Measurements from ENCODE around the gene RIPPLY3. TPM values are rescaled to one million over a fixed set of nuclear protein-coding genes. Genes with fewer than 3 reads are reported as not detected.
"Not testable (repeated sequence)": the region's sequence is repeated elsewhere in the genome, so short reads cannot be mapped to it uniquely, and the experiment has no call there.

Gene RIPPLY3
- total RNA-seq, 1 experiment from 2014 or later, result 1.7 TPM

- H3K4me1 ChIP-seq (replicated peaks), result peaks cover 47% of the 10 kb centered on the region
- H3K27ac ChIP-seq, result peak overlapping the region; percentile 91
- DNase-seq (ENCODE audit: low read depth in 1 of 2, low spot score in 2 of 2), result peak; percentile 94 to 95
- no peaks in the 10 kb centered on the region for H3K9me3 ChIP-seq (replicated peaks)
- H3K36me3 ChIP-seq, result peaks cover 6% of the 10 kb centered on the region; the same call in 1 of the 2 replicates
- H3K4me3 ChIP-seq, result peak overlapping the region; percentile 79
- no peaks in the 10 kb centered on the region for H3K27me3 ChIP-seq (replicated peaks)
Observed at GRCh38 chr21:36989699-36990507, 16.6 kb upstream of the RIPPLY3 start.

DNA sequence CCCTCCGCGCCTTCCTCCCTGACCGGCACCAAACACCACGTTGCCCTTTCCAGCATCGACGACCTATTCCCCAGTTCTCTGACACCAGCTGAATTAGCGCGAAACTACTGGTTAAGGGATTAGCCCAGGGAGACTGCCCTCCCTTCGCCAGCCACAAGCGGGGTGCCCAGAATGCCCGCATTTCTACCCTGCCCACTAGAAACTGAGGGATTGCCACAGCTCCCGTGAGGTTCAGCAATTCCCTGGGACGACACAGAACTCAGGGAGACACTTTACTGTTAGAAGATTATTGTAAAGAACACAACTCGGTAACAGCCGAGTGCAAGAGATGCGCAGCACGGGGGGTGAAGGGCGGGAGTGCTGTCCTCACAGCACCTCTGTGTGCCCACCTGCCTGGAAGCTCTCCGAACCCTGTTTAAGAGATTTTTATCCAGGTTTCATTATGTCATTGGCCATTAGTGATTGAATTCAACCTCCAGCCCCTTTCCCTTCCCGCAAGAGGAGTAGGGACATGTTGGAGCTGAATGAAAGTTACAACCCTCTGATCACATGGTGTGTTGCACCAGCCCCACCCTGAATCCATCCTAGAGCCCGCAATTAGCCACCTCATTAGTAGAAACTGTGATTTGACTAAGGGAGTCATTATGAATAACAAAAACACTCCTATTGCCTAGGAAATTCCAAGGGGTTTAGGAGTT lies 15.8 kb upstream of the RIPPLY3 start:
- Histone ChIP-seq H3K27me3 (replicated peaks) (no peaks in the 10 kb centered on the region), H3K27ac (no peak overlapping the region; the same call in 1 of the 2 replicates), H3K4me3 (peak overlapping the region; percentile 79), H3K4me1 (replicated peaks) (peaks cover 47% of the 10 kb centered on the region), H3K36me3 (peaks cover 6% of the 10 kb centered on the region; the same call in 1 of the 2 replicates), H3K9me3 (replicated peaks) (no peaks in the 10 kb centered on the region)
- no peak for DNase-seq (ENCODE audit: low read depth in 1 of 2, low spot score in 2 of 2)

GRCh38 chr21:36992671-36993070 lies 13.8 kb upstream of the RIPPLY3 start:
- H3K27ac ChIP-seq, result no peak overlapping the region
- no peaks in the 10 kb centered on the region for H3K27me3 ChIP-seq (replicated peaks)
- no peaks in the 10 kb centered on the region for H3K9me3 ChIP-seq (replicated peaks)
- no peak for DNase-seq (ENCODE audit: low read depth in 1 of 2, low spot score in 2 of 2)
- H3K4me3 ChIP-seq, result no peak overlapping the region
- H3K36me3 ChIP-seq, result no peaks in the 10 kb centered on the region
- peaks cover 27% of the 10 kb centered on the region for H3K4me1 ChIP-seq (replicated peaks)

GRCh38 chr21:36994501-36995158 lies 11.9 kb upstream of the RIPPLY3 start:
- no peaks in the 10 kb centered on the region for H3K27me3 ChIP-seq (replicated peaks)
- H3K4me3 ChIP-seq, result no peak overlapping the region

GRCh38 chr21:36995285-36995684 lies 11.2 kb upstream of the RIPPLY3 start:
- not testable (repeated sequence) for H3K4me3 ChIP-seq; H3K36me3 ChIP-seq; H3K27ac ChIP-seq; DNase-seq (ENCODE audit: low read depth in 1 of 2, low spot score in 2 of 2); H3K27me3 ChIP-seq (replicated peaks); H3K4me1 ChIP-seq (replicated peaks); H3K9me3 ChIP-seq (replicated peaks)

More at GRCh38 chr21:36994501-36995158, 11.9 kb upstream of the RIPPLY3 start:
- Histone ChIP-seq H3K27ac (no peak overlapping the region), H3K36me3 (no peaks in the 10 kb centered on the region), H3K9me3 (replicated peaks) (no peaks in the 10 kb centered on the region), H3K4me1 (replicated peaks) (peaks cover 7% of the 10 kb centered on the region)
- no peak for DNase-seq (ENCODE audit: low read depth in 1 of 2, low spot score in 2 of 2)

- Histone ChIP-seq H3K27ac (no peak overlapping the region), H3K36me3 (no peaks in the 10 kb centered on the region), H3K4me1 (replicated peaks) (no peaks in the 10 kb centered on the region), H3K9me3 (replicated peaks) (no peaks in the 10 kb centered on the region), H3K4me3 (no peak overlapping the region), H3K27me3 (replicated peaks) (no peaks in the 10 kb centered on the region)
- DNase-seq (ENCODE audit: low read depth in 1 of 2, low spot score in 2 of 2), result no peak
Observed at GRCh38 chr21:36999131-36999898, 7.2 kb upstream of the RIPPLY3 start.

- Histone ChIP-seq H3K4me3 (no peak overlapping the region), H3K36me3 (no peaks in the 10 kb centered on the region), H3K4me1 (replicated peaks) (no peaks in the 10 kb centered on the region), H3K27me3 (replicated peaks) (no peaks in the 10 kb centered on the region), H3K9me3 (replicated peaks) (no peaks in the 10 kb centered on the region), H3K27ac (no peak overlapping the region)
- DNase-seq (ENCODE audit: low read depth in 1 of 2, low spot score in 2 of 2), result no peak
Observed at GRCh38 chr21:37000381-37000780, 6.1 kb upstream of the RIPPLY3 start.

DNA sequence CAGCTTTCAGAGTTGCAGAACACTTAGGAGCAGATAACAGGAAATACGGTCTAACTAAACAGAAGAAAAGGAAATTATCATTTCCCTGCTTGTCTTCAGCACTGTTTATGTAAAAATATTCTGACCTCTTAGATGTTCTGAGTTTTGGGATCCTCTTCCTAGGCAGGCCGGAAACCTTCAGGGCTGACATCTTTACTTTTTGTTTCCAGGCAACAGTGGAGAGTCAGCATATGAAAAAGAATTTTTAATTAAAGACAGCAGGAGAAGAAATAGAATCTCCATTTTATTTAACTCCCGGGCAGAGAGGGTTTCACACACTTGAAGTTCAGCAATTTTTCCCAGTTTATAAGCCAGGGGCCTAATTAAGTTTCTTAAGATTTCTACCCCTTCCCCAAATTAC lies 5.1 kb upstream of the RIPPLY3 start:
- H3K4me1 ChIP-seq (replicated peaks), result no peaks in the 10 kb centered on the region

DNA sequence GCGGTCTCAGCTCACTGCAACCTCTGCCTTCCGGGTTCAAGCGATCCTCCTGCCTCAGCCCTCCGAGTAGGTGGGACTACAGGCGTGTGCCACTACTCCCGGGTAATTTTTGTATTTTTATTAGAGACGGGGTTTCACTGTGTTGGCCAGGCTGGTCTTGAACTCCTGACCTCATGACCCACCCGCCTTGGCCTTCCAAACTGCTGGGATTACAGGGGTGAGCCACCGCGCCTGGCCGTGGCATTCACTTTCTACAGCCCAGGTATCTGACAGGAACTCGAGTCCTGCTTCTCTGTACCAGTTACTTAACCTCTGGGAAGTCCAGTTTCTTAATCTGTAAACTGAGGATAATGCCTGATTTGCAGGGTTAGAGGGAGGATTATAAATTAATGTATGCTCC lies 3.7 kb upstream of the RIPPLY3 start:
- H3K4me3 ChIP-seq; H3K27me3 ChIP-seq (replicated peaks); H3K36me3 ChIP-seq; H3K9me3 ChIP-seq (replicated peaks); H3K4me1 ChIP-seq (replicated peaks); DNase-seq (ENCODE audit: low read depth in 1 of 2, low spot score in 2 of 2); H3K27ac ChIP-seq: not testable (repeated sequence)

More for the DNA sequence above, 5.1 kb upstream of the RIPPLY3 start:
- DNase-seq (ENCODE audit: low read depth in 1 of 2, low spot score in 2 of 2), result no peak
- Histone ChIP-seq H3K36me3 (no peaks in the 10 kb centered on the region), H3K4me3 (no peak overlapping the region), H3K9me3 (replicated peaks) (no peaks in the 10 kb centered on the region), H3K27ac (no peak overlapping the region), H3K27me3 (replicated peaks) (no peaks in the 10 kb centered on the region)

DNA sequence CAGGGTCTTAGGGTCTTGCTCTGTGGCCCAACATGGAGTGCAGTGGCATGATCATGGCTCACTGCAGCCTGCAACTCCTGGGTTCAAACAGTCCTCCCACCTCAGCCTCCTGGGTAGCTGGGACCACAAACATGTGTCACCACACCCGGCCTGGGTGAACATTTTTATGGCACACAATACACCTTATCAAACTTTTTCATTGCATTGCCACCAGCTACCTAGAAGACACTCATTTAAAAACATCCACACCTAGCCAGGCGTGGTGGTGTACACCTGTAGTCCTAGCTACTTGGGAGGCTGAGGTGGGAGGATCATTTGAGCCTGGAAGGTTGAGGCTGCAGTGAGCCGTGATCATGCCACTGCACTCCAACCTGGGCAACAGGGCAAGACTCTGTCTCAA lies 2.6 kb upstream of the RIPPLY3 start:
- H3K27ac ChIP-seq; DNase-seq (ENCODE audit: low read depth in 1 of 2, low spot score in 2 of 2); H3K27me3 ChIP-seq (replicated peaks); H3K4me3 ChIP-seq; H3K36me3 ChIP-seq; H3K4me1 ChIP-seq (replicated peaks); H3K9me3 ChIP-seq (replicated peaks): not testable (repeated sequence)

- DNase-seq (ENCODE audit: low read depth in 1 of 2, low spot score in 2 of 2), result no peak
- H3K4me3 ChIP-seq, result no peak overlapping the region
- peaks cover 13% of the 10 kb centered on the region for H3K4me1 ChIP-seq (replicated peaks)
Observed at GRCh38 chr21:37005548-37006485, 685 bp upstream of the RIPPLY3 start.

DNA sequence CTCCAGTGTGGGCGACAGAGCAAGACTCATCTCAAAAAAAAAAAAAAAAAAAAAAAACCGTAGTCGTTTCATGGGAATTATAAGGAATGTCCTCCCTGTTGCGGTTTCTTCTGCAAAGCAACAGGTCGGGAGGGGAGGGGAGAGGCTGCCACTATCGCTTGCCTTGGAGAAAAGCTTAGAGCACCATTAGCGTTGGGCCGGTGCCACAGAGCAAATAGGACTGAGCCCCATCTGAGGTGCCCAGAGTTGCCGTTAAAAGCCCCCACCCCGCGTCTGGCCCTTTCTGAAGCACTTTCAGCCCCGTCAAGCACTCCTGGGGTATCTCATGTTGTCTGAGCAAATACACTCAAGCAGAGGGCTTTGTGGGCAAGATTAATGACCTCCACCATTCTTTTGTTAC lies 2.2 kb downstream of the RIPPLY3 start:
- no peak for DNase-seq (ENCODE audit: low read depth in 1 of 2, low spot score in 2 of 2)
- H3K4me3 ChIP-seq, result no peak overlapping the region
- H3K4me1 ChIP-seq (replicated peaks), result peaks cover 13% of the 10 kb centered on the region
- peaks cover 3% of the 10 kb centered on the region; the same call in 1 of the 2 replicates for H3K9me3 ChIP-seq (replicated peaks)
- H3K36me3 ChIP-seq, result no peaks in the 10 kb centered on the region
- no peaks in the 10 kb centered on the region for H3K27me3 ChIP-seq (replicated peaks)
- no peak overlapping the region for H3K27ac ChIP-seq

More at GRCh38 chr21:37005548-37006485, 685 bp upstream of the RIPPLY3 start:
- H3K27ac ChIP-seq, result no peak overlapping the region
- no peaks in the 10 kb centered on the region for H3K27me3 ChIP-seq (replicated peaks)
- peaks cover 3% of the 10 kb centered on the region; the same call in 1 of the 2 replicates for H3K9me3 ChIP-seq (replicated peaks)
- H3K36me3 ChIP-seq, result no peaks in the 10 kb centered on the region
